Chondrocyte (in vitro differentiated cells): ENCODE measurements around the gene MYADM. TPM values are rescaled to one million over a fixed set of nuclear protein-coding genes. Genes with fewer than 3 reads are reported as not detected.

Experiments used
- DNase-seq: peaks from one replicate; pipeline ENCODE4 v3.0.0; 2021; ENCODE audit warnings: mixed read lengths, low spot score
- H3K27ac Mint-ChIP-seq: one replicate; pipeline ENCODE4 v1.8.0; 2021; ENCODE audit warnings: mild to moderate bottlenecking, moderate library complexity, mixed read lengths; ENCODE audit not compliant: unreplicated experiment
- H3K27me3 Mint-ChIP-seq: 2 replicates; pipeline ENCODE4 v1.8.0; 2021; ENCODE audit warnings: low read depth, mixed read lengths
- H3K36me3 Mint-ChIP-seq: 2 replicates; pipeline ENCODE4 v1.8.0; 2021; ENCODE audit warnings: low read depth, mixed read lengths
- H3K4me1 Mint-ChIP-seq: 2 replicates; pipeline ENCODE4 v1.8.0; 2021; ENCODE audit warnings: low read depth, mild to moderate bottlenecking, mixed read lengths
- H3K4me3 Mint-ChIP-seq: one replicate; pipeline ENCODE4 v1.8.0; 2021; ENCODE audit warnings: mild to moderate bottlenecking, moderate library complexity, mixed read lengths; ENCODE audit not compliant: unreplicated experiment
- H3K9me3 Mint-ChIP-seq: 2 replicates; pipeline ENCODE4 v1.8.0; 2021; ENCODE audit warnings: low read depth, mixed read lengths
- CTCF ChIP-seq: fragments of 200-600 bp; sonication (generic); IDR thresholded peaks from 2 replicates; pipeline ENCODE4 v1.5.0; 2021; ENCODE audit warnings: antibody characterized with exemption, mild to moderate bottlenecking, moderate library complexity
- total RNA-seq: library from RNA; stranded (reverse); gene quantifications from 3 replicates; pipeline ENCODE4 v1.2.1, GENCODE V29; 2021

The MYADM gene
- total RNA-seq, 1 donor from 2014 or later: 292 TPM

- DNase-seq: no peak
- TF ChIP-seq CTCF: no peak
- Mint-ChIP-seq H3K9me3 (no peaks in the 10 kb centered on the region), H3K27me3 (peaks cover 11% of the 10 kb centered on the region), H3K4me3 (no peak overlapping the region), H3K4me1 (peaks cover 30% of the 10 kb centered on the region), H3K36me3 (peaks cover 20% of the 10 kb centered on the region), H3K27ac (peak overlapping the region; percentile 33)
Measured at GRCh38 chr19:53878776-53879139, 11.1 kb downstream of the MYADM start.

- peaks cover 25% of the 10 kb centered on the region for H3K4me1 Mint-ChIP-seq
- H3K27ac Mint-ChIP-seq: peak overlapping the region; percentile 33
- no peak for TF ChIP-seq CTCF
- peaks cover 16% of the 10 kb centered on the region for H3K27me3 Mint-ChIP-seq
- DNase-seq: peak; percentile 98
- H3K36me3 Mint-ChIP-seq: peaks cover 16% of the 10 kb centered on the region
- H3K4me3 Mint-ChIP-seq: no peak overlapping the region
- no peaks in the 10 kb centered on the region for H3K9me3 Mint-ChIP-seq
Measured at GRCh38 chr19:53879140-53880081, 11.7 kb downstream of the MYADM start.

- Mint-ChIP-seq H3K36me3 (peaks cover 10% of the 10 kb centered on the region), H3K27me3 (peaks cover 26% of the 10 kb centered on the region), H3K27ac (no peak overlapping the region), H3K4me1 (peaks cover 16% of the 10 kb centered on the region), H3K4me3 (no peak overlapping the region), H3K9me3 (no peaks in the 10 kb centered on the region)
- no peak for TF ChIP-seq CTCF
- no peak for DNase-seq
Measured at GRCh38 chr19:53880711-53881481, 13.2 kb downstream of the MYADM start.

- peak within 1 kb of the TSS; percentile 41 for H3K4me3 Mint-ChIP-seq
Measured at GRCh38 chr19:53881482-53882390, 14.1 kb downstream of the MYADM start, which contains the start of gene PRKCG. PRKCG (plus strand) TSS chr19:53882197; CDS start chr19:53882495, 298 bp downstream.

More at GRCh38 chr19:53881482-53882390, 14.1 kb downstream of the MYADM start, which contains the start of gene PRKCG:
- H3K27ac Mint-ChIP-seq: no peak within 1 kb of the TSS
- H3K36me3 Mint-ChIP-seq: peaks cover 7% of the 10 kb centered on the region
- peaks cover 13% of the 10 kb centered on the region for H3K4me1 Mint-ChIP-seq
- H3K9me3 Mint-ChIP-seq: no peaks in the 10 kb centered on the region
- TF ChIP-seq CTCF: peak; percentile 74
- peaks cover 29% of the 10 kb centered on the region for H3K27me3 Mint-ChIP-seq
- DNase-seq: no peak
